Measurements from ENCODE around the gene SAA1. TPM values are rescaled to one million over a fixed set of nuclear protein-coding genes. Genes with fewer than 3 reads are reported as not detected.

Gene SAA1
- total RNA-seq, 2 donors from 2014 or later = 64.1 TPM; not detected in 1

- 72% methylated on average over 3 of the region's 3 CpGs for WGBS
- no peak overlapping the region for H3K4me3 ChIP-seq
- intact Hi-C loops (cut with DNase I) = no loop called here
Observed at GRCh38 chr11:18229501-18229900, 36.6 kb upstream of the SAA1 start.

GRCh38 chr11:18230859-18231258, 35.2 kb upstream of the SAA1 start:
- Histone ChIP-seq H3K4me1 (replicated peaks) (no peaks in the 10 kb centered on the region), H3K4me3 (no peak overlapping the region), H3K9me3 (no peaks in the 10 kb centered on the region), H3K36me3 (no peaks in the 10 kb centered on the region), H3K27ac (no peak overlapping the region), H3K27me3 (replicated peaks; ENCODE audit: insufficient read depth) (no peaks in the 10 kb centered on the region)
- WGBS = 85% methylated on average over 2 of the region's 2 CpGs
- no peak for DNase-seq (ENCODE audit: low spot score)
- no peak for TF ChIP-seq POLR2AphosphoS5 (IDR thresholded peaks at IDR 0.05)
- no peak for TF ChIP-seq POLR2A (IDR thresholded peaks at IDR 0.05)
- TF ChIP-seq CTCF (IDR thresholded peaks at IDR 0.05) = no peak
- intact Hi-C loops (cut with DNase I) = no loop called here

More at GRCh38 chr11:18229501-18229900, 36.6 kb upstream of the SAA1 start:
- DNase-seq (ENCODE audit: low spot score) = no peak
- Histone ChIP-seq H3K4me1 (replicated peaks) (no peaks in the 10 kb centered on the region), H3K36me3 (no peaks in the 10 kb centered on the region), H3K27me3 (replicated peaks; ENCODE audit: insufficient read depth) (no peaks in the 10 kb centered on the region), H3K9me3 (no peaks in the 10 kb centered on the region), H3K27ac (no peak overlapping the region)
- no peak for TF ChIP-seq CTCF (IDR thresholded peaks at IDR 0.05)
- no peak for TF ChIP-seq POLR2A (IDR thresholded peaks at IDR 0.05)
- no peak for TF ChIP-seq POLR2AphosphoS5 (IDR thresholded peaks at IDR 0.05)

DNA sequence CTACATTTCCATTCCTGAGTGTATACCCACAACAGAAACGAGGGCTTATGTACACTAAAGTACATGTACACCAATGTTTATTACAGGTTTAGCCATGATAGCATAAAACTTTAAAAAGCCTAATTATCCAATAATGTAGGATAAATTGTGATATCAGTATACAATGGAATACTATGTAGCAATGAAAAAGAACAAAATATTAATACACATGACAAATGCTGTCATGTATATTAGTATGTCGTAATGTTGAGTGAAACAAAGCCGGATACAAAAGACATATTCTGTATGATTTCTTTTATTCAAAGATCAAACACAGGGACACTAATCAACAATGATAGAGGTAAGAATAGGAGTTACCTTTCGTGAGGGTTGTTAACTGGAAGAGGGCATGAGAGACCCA, 32.2 kb upstream of the SAA1 start:
- intact Hi-C loops (cut with DNase I) = no loop called here
- no peaks in the 10 kb centered on the region for H3K27me3 ChIP-seq (replicated peaks; ENCODE audit: insufficient read depth)
- 92% methylated on average over 4 of the region's 4 CpGs for WGBS
- H3K36me3 ChIP-seq = no peaks in the 10 kb centered on the region
- no peaks in the 10 kb centered on the region for H3K9me3 ChIP-seq
- no peak overlapping the region for H3K4me3 ChIP-seq
- TF ChIP-seq POLR2A (IDR thresholded peaks at IDR 0.05) (no peak), POLR2AphosphoS5 (IDR thresholded peaks at IDR 0.05) (no peak)
- no peak overlapping the region for H3K27ac ChIP-seq
- no peak for DNase-seq (ENCODE audit: low spot score)
- H3K4me1 ChIP-seq (replicated peaks) = no peaks in the 10 kb centered on the region

DNA sequence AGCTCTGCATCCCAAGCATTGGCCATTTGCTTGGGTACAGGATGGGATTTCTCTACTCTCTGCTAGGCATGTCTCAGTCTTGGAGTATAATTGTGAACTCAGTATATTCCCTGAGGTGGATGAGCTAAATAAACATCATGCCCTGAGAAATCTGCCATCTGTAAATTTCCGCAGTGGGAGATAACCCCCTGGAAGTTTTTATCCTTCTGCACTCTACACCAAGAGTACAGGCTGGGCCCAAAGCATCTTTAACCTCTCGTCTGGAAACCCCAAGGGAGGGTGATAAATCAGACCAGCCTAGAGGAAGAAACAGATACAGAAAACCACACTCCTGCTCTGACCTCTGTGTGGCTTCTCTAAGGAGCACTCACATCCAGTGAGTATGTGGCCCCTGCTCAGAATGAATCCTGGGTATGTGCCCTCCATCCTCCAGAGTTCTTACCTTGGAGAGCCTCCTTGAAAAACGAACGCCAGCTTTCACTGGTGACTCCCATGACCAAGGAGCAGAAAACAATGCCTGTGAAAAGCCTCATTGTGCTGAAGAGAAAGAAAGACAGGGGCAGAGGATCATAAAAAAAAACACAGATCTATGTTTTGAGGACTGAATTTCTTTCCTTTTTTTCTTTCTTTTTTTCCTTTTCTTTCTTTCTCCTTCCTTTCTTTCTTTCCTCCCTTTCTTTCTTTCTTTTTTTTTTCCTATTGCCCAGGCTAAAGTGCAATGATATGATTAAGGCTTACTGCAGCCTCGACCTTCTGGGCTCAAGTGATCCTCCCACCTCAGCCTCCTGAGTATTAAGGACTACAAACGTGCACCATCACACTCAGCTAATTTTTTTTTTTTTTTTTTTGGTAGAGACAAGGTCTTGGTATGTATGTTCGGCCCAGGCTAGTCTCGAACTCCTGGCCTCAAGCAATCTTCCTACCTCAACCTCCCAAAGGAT, 30.4 kb upstream of the SAA1 start:
- Histone ChIP-seq H3K27ac (no peak overlapping the region), H3K36me3 (no peaks in the 10 kb centered on the region), H3K4me3 (no peak overlapping the region), H3K9me3 (no peaks in the 10 kb centered on the region), H3K4me1 (replicated peaks) (no peaks in the 10 kb centered on the region), H3K27me3 (replicated peaks; ENCODE audit: insufficient read depth) (no peaks in the 10 kb centered on the region)
- 60% methylated on average over 8 of the region's 8 CpGs for WGBS
- intact Hi-C loops (cut with DNase I) = no loop called here
- TF ChIP-seq POLR2A (IDR thresholded peaks at IDR 0.05) = no peak
- TF ChIP-seq CTCF (IDR thresholded peaks at IDR 0.05) = no peak
- no peak for TF ChIP-seq POLR2AphosphoS5 (IDR thresholded peaks at IDR 0.05)
- DNase-seq (ENCODE audit: low spot score) = no peak

- Histone ChIP-seq H3K4me3 (no peak within 1 kb of the TSS), H3K9me3 (no peaks in the 10 kb centered on the region), H3K27me3 (replicated peaks; ENCODE audit: insufficient read depth) (no peaks in the 10 kb centered on the region), H3K27ac (no peak within 1 kb of the TSS), H3K36me3 (no peaks in the 10 kb centered on the region), H3K4me1 (replicated peaks) (no peaks in the 10 kb centered on the region)
- DNase-seq (ENCODE audit: low spot score) = no peak
- intact Hi-C loops (cut with DNase I) = no loop called here
- 69% methylated on average over 2 of the region's 2 CpGs for WGBS
- no peak for TF ChIP-seq CTCF (IDR thresholded peaks at IDR 0.05)
- no peak for TF ChIP-seq POLR2AphosphoS5 (IDR thresholded peaks at IDR 0.05)
- TF ChIP-seq POLR2A (IDR thresholded peaks at IDR 0.05) = no peak
Observed at GRCh38 chr11:18236664-18237356, 29.3 kb upstream of the SAA1 start, which contains the start of gene SAA4. Gene SAA4, minus strand, starts transcription at chr11:18236802. Its CDS starts 876 bp downstream, at chr11:18235926.

All from prostate gland (tissue), 2 donors.